HL-60/S4 (cell line): ENCODE results near the gene FUT9.

Source experiments
- in situ Hi-C: fragments of 300-500 bp; cut with MboI; formaldehyde crosslinking; loops from 2 replicates; pipeline ENCODE4 v1.14.3; 2022; ENCODE audit warnings: low sequenced_read_pairs

The FUT9 gene

GRCh38 chr6:96015518-96016333, at the start of gene FUT9:
Gene FUT9, plus strand, starts transcription at chr6:96015974. Its CDS starts 187,182 bp downstream, at chr6:96203156.
- in situ Hi-C loops, result no loop called here

GRCh38 chr6:95967594-95967993, 48.2 kb upstream of the FUT9 start:
- in situ Hi-C loops, result no loop called here

DNA sequence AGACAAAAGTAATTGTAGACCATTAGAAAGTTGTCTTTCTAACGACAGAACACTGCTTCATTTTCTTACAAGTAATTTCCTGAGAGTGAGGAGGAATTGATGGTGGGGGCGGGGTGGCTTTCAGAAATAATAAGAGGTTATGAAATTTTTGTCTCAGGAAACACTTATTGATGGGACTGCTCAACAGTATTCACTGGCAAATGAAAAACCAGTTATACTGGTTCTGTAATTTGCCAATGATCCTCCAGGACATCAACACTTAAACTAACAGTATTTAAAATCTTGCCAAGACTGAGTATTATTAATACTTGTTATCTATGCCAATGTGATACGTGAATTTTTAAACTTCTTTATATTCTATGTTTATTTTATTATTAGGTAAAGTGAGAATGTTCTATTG, 41.8 kb upstream of the FUT9 start:
- in situ Hi-C loops, result no loop called here

- in situ Hi-C loops, result no loop called here
These were observed 37.5 kb upstream of the FUT9 start for GRCh38 chr6:95978230-95978629.

DNA sequence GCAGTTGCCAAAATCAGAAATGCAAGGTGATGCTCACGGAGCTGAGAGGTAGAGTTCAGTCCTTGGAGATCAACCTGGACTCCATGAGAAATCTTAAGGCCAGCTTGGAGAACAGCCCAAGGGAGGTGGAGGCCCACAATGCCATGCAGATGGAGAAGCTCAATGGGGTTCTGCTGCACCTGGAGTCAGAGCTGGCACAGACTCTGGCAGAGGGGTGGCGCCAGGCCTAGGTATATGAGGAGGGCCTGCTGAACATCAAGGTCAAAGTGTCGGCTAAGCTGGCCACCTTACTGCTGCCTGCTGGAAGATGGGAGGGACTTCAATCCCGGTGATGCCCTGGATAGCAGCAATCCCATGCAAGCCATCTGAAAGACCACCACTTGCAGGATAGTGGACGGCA, 23.9 kb upstream of the FUT9 start:
- in situ Hi-C loops, result no loop called here

DNA sequence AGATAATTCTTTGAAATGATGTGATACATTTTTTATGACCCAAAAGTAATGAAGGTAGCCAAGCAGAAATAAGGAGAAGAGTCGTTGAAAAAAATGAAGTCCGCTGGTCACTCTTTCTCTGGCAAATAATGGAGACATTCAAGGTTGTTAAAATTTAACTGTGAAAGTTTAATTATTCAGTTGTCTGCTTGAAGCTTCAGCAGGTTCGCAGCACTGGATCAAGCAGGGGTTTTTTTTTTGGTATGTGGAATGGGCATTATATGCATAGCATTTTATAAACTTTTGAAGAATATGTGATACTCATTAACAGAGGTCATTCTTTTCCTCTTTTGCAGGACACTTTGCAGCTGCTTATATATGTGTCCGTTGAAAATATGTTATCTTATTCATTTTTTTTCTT, 21.6 kb upstream of the FUT9 start:
- in situ Hi-C loops, result no loop called here

GRCh38 chr6:95998133-95998532, 17.6 kb upstream of the FUT9 start:
- in situ Hi-C loops, result no loop called here

- in situ Hi-C loops, result no loop called here
These were observed 13.7 kb upstream of the FUT9 start for GRCh38 chr6:96001891-96002575.

GRCh38 chr6:96002576-96002910, 13.2 kb upstream of the FUT9 start:
- in situ Hi-C loops, result no loop called here

DNA sequence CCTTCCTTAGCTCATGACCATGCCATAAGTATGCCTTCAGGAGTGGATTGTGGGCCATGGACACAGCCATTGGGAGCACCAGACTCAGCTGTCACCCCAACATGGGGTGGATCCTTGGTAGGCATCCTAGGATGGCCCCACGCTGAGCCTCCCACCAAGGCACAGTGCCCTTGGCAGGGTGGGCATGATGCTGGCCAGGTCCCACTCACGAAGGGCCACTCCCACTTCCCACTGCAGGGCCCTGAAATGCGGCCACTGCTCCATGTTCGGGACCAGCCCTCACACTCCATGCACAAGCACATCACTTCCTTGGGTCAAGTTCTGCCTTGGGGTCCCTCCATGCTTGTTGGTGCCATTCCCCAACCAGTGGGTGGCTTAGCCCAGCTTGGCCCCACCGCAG, 12.9 kb upstream of the FUT9 start:
- in situ Hi-C loops, result no loop called here

GRCh38 chr6:96007663-96008062, 8.1 kb upstream of the FUT9 start:
- in situ Hi-C loops, result no loop called here

DNA sequence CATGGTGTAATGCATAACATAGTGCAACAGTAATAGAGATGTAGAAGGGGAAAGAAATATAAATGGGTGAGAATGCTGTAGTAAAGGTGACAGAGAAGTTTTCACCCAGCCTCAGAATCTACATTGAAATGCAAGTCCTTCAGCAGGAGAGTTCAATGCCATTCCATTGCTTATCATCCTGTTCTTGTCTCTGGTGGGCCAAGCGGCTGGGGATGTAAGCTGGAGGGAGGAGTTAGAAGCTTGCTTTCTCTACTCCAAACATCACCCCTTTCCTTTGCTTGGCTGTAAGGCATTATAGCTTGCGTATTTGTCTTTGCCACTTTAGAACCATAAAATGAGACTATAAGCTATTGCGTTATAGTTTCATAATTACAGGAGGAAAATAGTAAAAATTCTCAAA, 2.2 kb upstream of the FUT9 start:
- in situ Hi-C loops, result no loop called here

DNA sequence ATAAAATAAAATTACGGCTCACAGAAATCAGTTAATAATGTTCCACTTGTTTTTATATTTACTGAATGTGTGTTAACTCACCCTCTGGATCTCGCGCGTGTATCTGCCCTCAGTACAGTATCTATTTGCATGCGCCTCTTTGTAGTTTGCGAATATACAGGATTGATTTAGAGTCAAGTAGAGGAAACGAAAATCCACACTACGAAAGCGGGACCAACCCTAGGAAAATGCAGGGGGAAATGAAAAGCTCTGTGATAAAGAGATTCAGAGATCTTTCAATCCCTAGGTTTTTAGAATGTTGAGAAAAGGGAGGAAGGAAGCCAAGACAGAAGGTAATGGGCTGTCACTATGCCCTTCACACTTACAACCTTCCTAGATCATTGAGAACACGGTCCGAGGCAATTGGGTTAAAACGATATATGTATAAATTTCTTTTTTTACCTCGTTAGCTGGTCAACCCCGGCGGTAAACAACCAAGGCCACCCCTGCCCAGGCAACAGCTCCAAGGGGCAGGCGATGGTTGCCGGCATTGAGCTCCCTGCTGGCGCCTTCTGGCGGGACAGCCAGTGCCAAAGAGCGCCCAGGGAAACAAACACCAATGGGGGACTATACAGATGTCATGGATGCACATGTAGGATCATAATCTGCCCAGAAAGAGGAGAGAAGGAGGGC, 792 bp upstream of the FUT9 start:
- in situ Hi-C loops, result no loop called here

GRCh38 chr6:96016334-96017069, 728 bp downstream of the FUT9 start:
- in situ Hi-C loops, result no loop called here

- in situ Hi-C loops, result no loop called here
These were observed 1.2 kb downstream of the FUT9 start for GRCh38 chr6:96017070-96017359.

DNA sequence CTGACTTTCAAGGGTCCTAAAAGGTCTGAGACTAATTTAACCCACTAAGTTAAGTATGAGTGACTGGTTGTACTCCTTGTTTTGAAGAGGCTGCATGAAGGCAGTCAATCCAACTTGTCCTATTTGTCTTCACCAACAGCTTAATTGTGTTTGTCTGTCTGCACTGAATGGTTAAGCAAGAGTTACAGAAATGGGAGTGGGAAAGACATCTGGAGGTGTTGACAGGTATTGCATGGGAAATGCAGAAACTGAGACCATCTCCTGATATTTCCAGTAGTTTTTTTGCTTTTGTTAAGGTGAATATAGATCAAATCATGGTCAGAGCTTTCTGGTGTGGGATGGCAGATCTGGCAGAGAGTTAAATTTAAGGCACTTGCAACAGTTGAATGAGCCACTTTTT, 6.5 kb downstream of the FUT9 start:
- in situ Hi-C loops, result no loop called here

GRCh38 chr6:96032661-96033060, 16.9 kb downstream of the FUT9 start:
- in situ Hi-C loops, result no loop called here

DNA sequence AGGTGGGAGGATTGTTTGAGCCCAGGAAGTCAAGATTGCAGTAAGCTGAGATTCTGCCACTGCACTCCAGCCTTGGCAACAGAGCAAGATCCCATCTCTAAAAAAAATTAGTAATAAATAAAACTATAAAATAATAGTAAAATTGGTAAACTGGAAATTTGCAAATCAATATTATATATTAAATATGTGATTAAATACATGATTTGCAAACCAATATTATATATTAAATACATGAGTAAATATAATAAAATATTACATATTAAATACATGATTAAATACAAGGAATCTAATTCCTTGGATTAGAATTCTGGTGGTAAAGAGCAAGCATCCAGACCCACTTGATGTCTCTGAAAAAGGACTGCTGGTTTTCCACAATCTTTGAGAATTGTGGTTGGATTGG, 35.8 kb downstream of the FUT9 start:
- in situ Hi-C loops, result no loop called here

DNA sequence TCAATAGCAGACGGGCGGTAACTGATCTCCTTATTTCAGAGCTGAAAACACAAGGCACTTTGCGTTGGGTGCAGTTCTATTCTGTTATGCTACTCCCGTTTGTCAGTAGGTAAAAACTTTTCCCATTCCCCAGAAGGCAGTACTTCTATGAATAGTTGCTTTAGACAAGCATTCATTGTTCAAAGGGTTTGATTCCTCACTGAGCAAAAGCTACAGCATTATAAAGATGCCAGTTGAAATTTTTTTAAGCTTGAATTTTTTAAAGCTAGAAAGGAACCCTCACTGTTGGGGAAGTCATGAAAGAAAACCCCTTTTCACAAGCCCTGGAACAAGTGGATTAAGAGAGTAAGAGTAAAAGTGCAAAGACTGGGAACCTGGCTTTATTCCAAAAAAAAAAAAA, 42.3 kb downstream of the FUT9 start:
- in situ Hi-C loops, result no loop called here

DNA sequence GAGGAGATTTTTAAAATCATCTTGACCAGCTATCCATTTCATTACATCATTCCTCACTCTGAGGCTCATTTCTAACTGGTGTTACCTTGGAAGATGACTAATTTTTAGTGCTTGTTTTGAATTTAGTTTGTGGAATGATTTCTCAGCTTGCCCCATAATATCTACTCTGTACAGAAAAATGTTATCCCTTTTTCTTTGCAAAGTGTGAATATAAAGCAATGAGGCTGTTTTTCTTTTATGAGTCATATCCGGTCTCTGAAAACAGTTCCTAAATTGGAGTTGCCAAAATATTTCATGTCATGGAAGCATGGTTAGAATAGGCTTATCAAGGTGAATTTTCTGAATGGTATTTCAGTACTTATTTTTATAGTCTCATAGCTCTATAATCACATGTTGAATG, 43.8 kb downstream of the FUT9 start:
- in situ Hi-C loops, result no loop called here

DNA sequence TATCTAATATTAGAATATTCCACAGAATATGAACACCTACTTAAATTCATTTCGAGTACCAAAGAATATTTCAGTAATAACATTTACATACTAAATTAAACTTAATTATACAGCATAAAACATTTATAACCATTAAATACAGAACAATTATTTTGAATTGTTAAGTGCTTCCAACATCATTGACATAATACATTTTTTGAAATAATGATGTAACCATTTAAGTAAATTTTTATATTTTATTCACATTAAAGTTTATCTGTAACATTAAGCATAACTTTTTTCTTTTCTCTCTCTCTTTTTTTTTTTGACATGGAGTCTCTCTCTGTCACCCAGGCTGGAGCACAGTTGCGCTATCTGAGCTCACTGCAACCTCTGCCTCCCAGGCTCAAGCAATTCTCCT, 44.5 kb downstream of the FUT9 start:
- in situ Hi-C loops, result no loop called here

DNA sequence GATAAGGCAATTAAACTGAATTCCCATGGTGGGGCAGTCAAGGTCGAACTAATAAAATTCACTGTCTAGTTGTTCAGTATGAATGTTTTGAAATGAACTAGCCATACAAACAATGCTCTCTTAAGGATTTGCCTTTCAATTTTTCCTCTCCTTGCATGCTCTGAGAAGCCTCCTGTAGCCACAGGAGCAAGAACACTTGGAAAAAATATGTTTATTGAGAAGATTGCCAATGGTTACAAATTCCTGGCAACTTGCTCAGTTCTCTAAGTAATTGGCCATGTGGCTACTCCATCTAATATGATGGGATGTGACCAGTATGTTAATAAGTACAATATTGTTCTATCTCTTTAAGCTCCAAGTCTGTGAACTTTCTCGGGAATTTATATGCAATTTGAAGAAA, 49.4 kb downstream of the FUT9 start:
- in situ Hi-C loops, result no loop called here
